Endothelial cell of umbilical vein (primary cell): Measurements from ENCODE around the gene PDE10A. TPM values are rescaled to one million over a fixed set of nuclear protein-coding genes. Genes with fewer than 3 reads are reported as not detected.

Experiments
- BruUV-seq: library from RNA; stranded (reverse); fragments of 400-500 nt; replicated peaks from 2 replicates; lab custom pipeline; 2021; lab: Mats Ljungman, UMichigan
- CTCF ChIA-PET: fragments of 300-600, 350-600 bp; sonication (Branson Sonifier 250); formaldehyde crosslinking; loops from one replicate; lab custom pipeline; 2021; ENCODE audit warnings: antibody characterized with exemption, inconsistent platforms; lab: Charles Lee
- POLR2A ChIA-PET: fragments of 300-600, 350-600 bp; sonication (Branson Sonifier 250); formaldehyde crosslinking; loops from one replicate; lab custom pipeline; 2021; ENCODE audit warnings: antibody characterized with exemption, inconsistent platforms; lab: Charles Lee
- DNase-seq: peaks from one replicate; pipeline ENCODE4 v3.0.0-alpha.2; 2011; ENCODE audit warnings: low read depth, low spot score
- FAIRE-seq: peaks from 2 replicates; lab custom pipeline; 2011; peaks lifted over from hg19 to GRCh38; lab: Jason Lieb, UNC
- H2AFZ ChIP-seq: 2 replicates; pipeline ENCODE4 v1.6.0; 2012; ENCODE audit warnings: low read depth, low read length, control low read depth, inconsistent platforms
- H3K27ac ChIP-seq: 2 replicates; pipeline ENCODE4 v1.5.1; 2011; ENCODE audit warnings: low read depth, mild to moderate bottlenecking, control low read depth, low read length, moderate library complexity; ENCODE audit not compliant: insufficient read depth
- H3K27me3 ChIP-seq, 2 experiments: 2 replicates each; pipeline versions ENCODE4 v1.6.0 to v1.6.1; 2011; ENCODE audit warnings: low read length in 2 of 2, mixed read lengths in 1 of 2; ENCODE audit not compliant: control insufficient read depth in 2 of 2, insufficient read depth in 2 of 2
- H3K36me3 ChIP-seq, 2 experiments: 2 replicates in 1 of 2; 3 replicates in 1 of 2; pipeline ENCODE4 v1.5.1; 2011; ENCODE audit warnings: low read length in 2 of 2, mild to moderate bottlenecking in 1 of 2, moderate library complexity in 1 of 2; ENCODE audit not compliant: control insufficient read depth in 2 of 2, insufficient read depth in 2 of 2; ENCODE audit errors: extremely low read depth in 1 of 2
- H3K4me1 ChIP-seq: 3 replicates; pipeline ENCODE4 v1.5.1; 2011; ENCODE audit warnings: mild to moderate bottlenecking, low read length; ENCODE audit not compliant: control insufficient read depth, insufficient read depth; ENCODE audit errors: extremely low read depth
- H3K4me2 ChIP-seq: 2 replicates; pipeline ENCODE4 v1.6.1; 2011; ENCODE audit warnings: low read length, control low read depth, mixed read lengths; ENCODE audit not compliant: insufficient read depth
- H3K4me3 ChIP-seq, 3 experiments: fragments of 200-600 bp in 1 of 3; sonication (generic), shearing (Covaris generic) in 1 of 3; replicated peaks in 1 of 3; 2 replicates each; pipeline ENCODE4 v1.5.1; 2011 to 2016; ENCODE audit warnings: control low read depth in 3 of 3, low read length in 3 of 3, mild to moderate bottlenecking in 2 of 3, inconsistent platforms in 1 of 3, low read depth in 1 of 3, moderate library complexity in 1 of 3; ENCODE audit not compliant: insufficient read depth in 1 of 3
- H3K79me2 ChIP-seq: 2 replicates; pipeline ENCODE4 v1.6.0; 2012; ENCODE audit warnings: low read length, inconsistent platforms; ENCODE audit not compliant: control insufficient read depth, insufficient read depth
- H3K9ac ChIP-seq: replicated peaks from 2 replicates; pipeline ENCODE3; 2011; ENCODE audit warnings: low read length, control low read depth; ENCODE audit not compliant: insufficient read depth; ENCODE audit errors: extremely low read depth
- H3K9me1 ChIP-seq: replicated peaks from 3 replicates; pipeline ENCODE4 v1.6.0; 2011; ENCODE audit warnings: mild to moderate bottlenecking, low read length; ENCODE audit not compliant: control insufficient read depth, insufficient read depth; ENCODE audit errors: extremely low read depth
- H3K9me3 ChIP-seq: replicated peaks from 2 replicates; pipeline ENCODE4 v1.5.1; 2012; ENCODE audit warnings: low read length, inconsistent platforms; ENCODE audit not compliant: control insufficient read depth, insufficient read depth
- H4K20me1 ChIP-seq: replicated peaks from 2 replicates; pipeline ENCODE3; 2011; ENCODE audit warnings: mild to moderate bottlenecking, low read length; ENCODE audit not compliant: control insufficient read depth, insufficient read depth; ENCODE audit errors: extremely low read depth
- EZH2 ChIP-seq: IDR thresholded peaks from 2 replicates; pipeline ENCODE4 v1.6.1; 2012; ENCODE audit warnings: borderline replicate concordance, low read depth, mild to moderate bottlenecking, moderate library complexity, low read length, inconsistent platforms; ENCODE audit not compliant: severe bottlenecking
- FOS ChIP-seq: IDR thresholded peaks from 2 replicates; pipeline ENCODE4 v1.6.1; 2011; ENCODE audit warnings: mild to moderate bottlenecking, low read length, moderate library complexity, borderline replicate concordance; ENCODE audit not compliant: insufficient read depth
- GATA2 ChIP-seq: IDR thresholded peaks from 2 replicates; pipeline ENCODE4 v1.7.0; 2011; ENCODE audit warnings: low read depth, mild to moderate bottlenecking, moderate library complexity, mixed read lengths, low read length; ENCODE audit not compliant: insufficient read length, insufficient read depth
- JUN ChIP-seq: IDR thresholded peaks from 2 replicates; pipeline ENCODE4 v1.6.1; 2011; ENCODE audit warnings: borderline replicate concordance, low read depth; ENCODE audit not compliant: insufficient read length, insufficient read depth
- MAX ChIP-seq: IDR thresholded peaks from 2 replicates; pipeline ENCODE4 v1.6.1; 2011; ENCODE audit not compliant: insufficient read depth, insufficient read length
- MYC ChIP-seq: IDR thresholded peaks from one replicate; pipeline ENCODE4 v1.6.1; 2011; ENCODE audit warnings: mild to moderate bottlenecking, low read depth, low read length
- POLR2A ChIP-seq: IDR thresholded peaks from 2 replicates; pipeline ENCODE4 v1.6.1; 2012; ENCODE audit warnings: low read depth, mild to moderate bottlenecking, control low read depth, low read length
- POLR2AphosphoS5 ChIP-seq: IDR thresholded peaks from 2 replicates; pipeline ENCODE4 v1.6.1; 2012; ENCODE audit warnings: low read depth, mild to moderate bottlenecking, control low read depth, low read length, moderate library complexity; ENCODE audit not compliant: insufficient read depth
- dilution Hi-C: fragments of 300-500 bp; cut with MboI; formaldehyde crosslinking; loops from one replicate; pipeline ENCODE4 v1.15.0; 2019; ENCODE audit warnings: low sequenced_read_pairs; ENCODE audit not compliant: extremely low pct_ligation_motif_present
- intact Hi-C: fragments of 100-400 bp; cut with micrococcal nuclease; formaldehyde crosslinking; loops from one replicate; pipeline ENCODE4 v1.10.0; 2022
- polyA plus RNA-seq, 4 experiments: library from polyadenylated mRNA; depleted of rRNA in 3 of 4; stranded (reverse) in 3 of 4; unstranded in 1 of 4; fragments of >200 nt; gene quantifications; 2 replicates each; pipeline versions ENCODE4 v1.2.1 to v1.2.3, GENCODE V29; 2011 to 2012; ENCODE audit warnings: missing spikeins in 1 of 4
- total RNA-seq: library from RNA; stranded (reverse); gene quantifications from 2 replicates; pipeline ENCODE4 v1.2.3, GENCODE V29; 2021
- TF ChIP-seq, protein P1 (sequence below), 2 donors: IDR thresholded peaks; 1 replicate in 1 of 2; 2 replicates in 1 of 2; pipeline ENCODE4 v1.5.1; 2011; ENCODE audit warnings: low read length in 2 of 2, mild to moderate bottlenecking in 2 of 2, moderate library complexity in 2 of 2, control low read depth in 1 of 2, inconsistent platforms in 1 of 2, low read depth in 1 of 2; ENCODE audit not compliant: insufficient read depth in 1 of 2; ENCODE audit errors: extremely low read depth in 1 of 2

PDE10A gene
- total and polyA plus RNA-seq, 2 donors (not counting 3 experiments of a cell fraction or from before 2014, with no cell fraction given): 0.86 to 2.9 TPM

GRCh38 chr6:165584541-165584940 lies 78.5 kb downstream of the PDE10A start:
- no peaks in the 10 kb centered on the region for H3K9me1 ChIP-seq
- TF ChIP-seq EZH2 (no peak), MYC (no peak), POLR2A (no peak), GATA2 (no peak), POLR2AphosphoS5 (no peak), MAX (no peak), JUN (no peak), FOS (no peak)
- TF ChIP-seq, protein P1, sequence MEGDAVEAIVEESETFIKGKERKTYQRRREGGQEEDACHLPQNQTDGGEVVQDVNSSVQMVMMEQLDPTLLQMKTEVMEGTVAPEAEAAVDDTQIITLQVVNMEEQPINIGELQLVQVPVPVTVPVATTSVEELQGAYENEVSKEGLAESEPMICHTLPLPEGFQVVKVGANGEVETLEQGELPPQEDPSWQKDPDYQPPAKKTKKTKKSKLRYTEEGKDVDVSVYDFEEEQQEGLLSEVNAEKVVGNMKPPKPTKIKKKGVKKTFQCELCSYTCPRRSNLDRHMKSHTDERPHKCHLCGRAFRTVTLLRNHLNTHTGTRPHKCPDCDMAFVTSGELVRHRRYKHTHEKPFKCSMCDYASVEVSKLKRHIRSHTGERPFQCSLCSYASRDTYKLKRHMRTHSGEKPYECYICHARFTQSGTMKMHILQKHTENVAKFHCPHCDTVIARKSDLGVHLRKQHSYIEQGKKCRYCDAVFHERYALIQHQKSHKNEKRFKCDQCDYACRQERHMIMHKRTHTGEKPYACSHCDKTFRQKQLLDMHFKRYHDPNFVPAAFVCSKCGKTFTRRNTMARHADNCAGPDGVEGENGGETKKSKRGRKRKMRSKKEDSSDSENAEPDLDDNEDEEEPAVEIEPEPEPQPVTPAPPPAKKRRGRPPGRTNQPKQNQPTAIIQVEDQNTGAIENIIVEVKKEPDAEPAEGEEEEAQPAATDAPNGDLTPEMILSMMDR (IDR thresholded peaks at IDR 0.05; ENCODE audit: extremely low read depth in 1 of 2, insufficient read depth in 1 of 2, low read depth in 1 of 2, low read length in 2 of 2): no peak
- ChIA-PET CTCF (interaction anchor here (1.3 kb wide), 1 partner anchor 89 kb away, joined by 3 read pairs; no protein-coding TSS in a partner anchor), POLR2A (interaction anchor here (1.4 kb wide), 1 partner anchor 11 kb away, joined by 3 read pairs; no protein-coding TSS in a partner anchor)
- BruUV-seq: no TSS peak
- no peaks in the 10 kb centered on the region for H3K36me3 ChIP-seq
- H2AFZ ChIP-seq: no peak overlapping the region
- peak overlapping the region; percentile 21 for H3K27ac ChIP-seq
- no peaks in the 10 kb centered on the region for H3K9me3 ChIP-seq
- no peaks in the 10 kb centered on the region for H4K20me1 ChIP-seq
- H3K9ac ChIP-seq: no peak overlapping the region
- FAIRE-seq: no peak
- dilution Hi-C loops (no loop called here), intact Hi-C loops (no loop called here)
- peaks cover 3% of the 10 kb centered on the region for H3K4me1 ChIP-seq
- peaks cover 3% of the 10 kb centered on the region for H3K79me2 ChIP-seq
- DNase-seq: no peak
- no peaks in the 10 kb centered on the region for H3K27me3 ChIP-seq
- H3K4me2 ChIP-seq: no peak overlapping the region
- H3K4me3 ChIP-seq: no peak overlapping the region
